H7 (cell line): ENCODE results near the gene BEX3. TPM values are rescaled to one million over a fixed set of nuclear protein-coding genes. Genes with fewer than 3 reads are reported as not detected.
"Not testable (repeated sequence)": the region's sequence is repeated elsewhere in the genome, so short reads cannot be mapped to it uniquely, and the experiment has no call there.

Experiments used
- DNase-seq: peaks from one replicate; pipeline ENCODE4 v3.0.0; 2012
- H3K27me3 ChIP-seq: 2 replicates; pipeline ENCODE4 v1.6.0; 2011; ENCODE audit warnings: mild to moderate bottlenecking, low read length; ENCODE audit not compliant: control insufficient read depth, insufficient read depth
- H3K36me3 ChIP-seq: replicated peaks from 2 replicates; pipeline ENCODE4 v1.5.1; 2011; ENCODE audit warnings: low read length; ENCODE audit not compliant: control insufficient read depth, insufficient read depth
- H3K4me3 ChIP-seq: 2 replicates; pipeline ENCODE4 v1.5.1; 2011; ENCODE audit warnings: low read depth, mild to moderate bottlenecking, control low read depth, low read length, moderate library complexity; ENCODE audit not compliant: insufficient read depth
- total RNA-seq: library from RNA; depleted of rRNA; stranded (reverse); fragments of >200 nt; shearing (Covaris generic); gene quantifications from 2 replicates; pipeline ENCODE4 v1.2.3, GENCODE V29; 2014

Gene BEX3
- total RNA-seq, 1 experiment from 2014 or later = 694 TPM

DNA sequence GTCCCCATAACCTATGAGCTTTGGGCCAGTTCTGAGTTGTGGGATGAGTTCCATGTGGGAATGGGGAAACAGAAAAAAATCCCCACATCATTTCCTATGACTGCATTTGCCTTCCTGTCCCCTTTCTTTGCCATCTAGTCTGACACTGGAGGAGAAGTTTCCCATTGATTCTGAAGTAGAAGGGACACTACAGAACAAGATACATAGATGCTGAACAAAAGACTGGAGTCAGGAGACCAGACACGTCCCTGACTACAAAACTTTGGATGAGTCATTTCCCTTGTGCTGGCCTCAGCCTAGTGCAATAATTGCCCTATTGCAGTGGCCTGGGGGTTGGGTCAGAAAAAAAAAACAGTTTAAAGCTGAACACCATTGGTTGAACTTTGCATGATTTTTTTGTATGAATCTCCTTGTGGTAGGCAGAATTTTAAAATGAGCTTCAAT is 22.1 kb downstream of the BEX3 start:
- Histone ChIP-seq H3K27me3 (peaks cover 7% of the 10 kb centered on the region), H3K36me3 (no peaks in the 10 kb centered on the region), H3K4me3 (no peak overlapping the region)
- no peak for DNase-seq

DNA sequence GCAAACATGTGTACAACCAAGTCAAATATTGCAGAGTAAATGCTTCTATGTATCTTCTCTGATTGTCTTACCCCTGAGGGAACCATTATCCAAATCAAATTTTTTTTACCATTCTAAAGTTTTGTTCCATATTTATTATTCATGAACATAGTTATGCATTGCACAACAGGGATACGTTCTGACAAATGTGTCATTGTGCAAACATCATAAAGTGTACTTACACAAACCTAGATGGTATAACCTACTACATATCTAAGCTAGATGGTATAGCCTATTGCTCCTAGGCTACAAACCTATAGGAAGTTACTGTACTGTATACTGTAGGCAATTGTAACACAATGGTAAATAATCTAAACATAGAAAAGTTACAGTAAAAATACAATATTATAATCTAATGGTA is 23.4 kb downstream of the BEX3 start:
- Histone ChIP-seq H3K27me3 (peaks cover 7% of the 10 kb centered on the region), H3K4me3 (no peak overlapping the region), H3K36me3 (no peaks in the 10 kb centered on the region)
- no peak for DNase-seq

DNA sequence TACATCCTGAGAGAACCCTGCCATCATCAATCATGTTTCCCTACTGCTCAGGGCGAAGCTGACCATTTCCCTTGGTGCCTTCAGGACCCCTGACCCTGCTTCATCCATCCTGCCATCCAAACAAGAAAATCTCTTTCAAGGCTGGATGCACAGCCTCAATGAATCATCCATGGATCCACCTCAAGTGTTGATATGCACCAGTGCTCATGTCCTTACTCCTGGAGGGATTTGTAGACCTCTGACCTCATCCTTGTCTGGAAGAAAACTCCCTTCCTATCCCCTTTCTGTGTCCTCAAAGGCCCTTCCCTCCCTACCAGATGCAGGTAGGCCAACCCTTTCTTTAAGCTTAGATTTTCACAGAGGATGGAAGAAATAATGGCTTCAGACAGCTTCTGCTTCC is 24.6 kb downstream of the BEX3 start:
- no peak for DNase-seq
- no peak overlapping the region for H3K4me3 ChIP-seq
- peaks cover 7% of the 10 kb centered on the region for H3K27me3 ChIP-seq
- H3K36me3 ChIP-seq = no peaks in the 10 kb centered on the region

DNA sequence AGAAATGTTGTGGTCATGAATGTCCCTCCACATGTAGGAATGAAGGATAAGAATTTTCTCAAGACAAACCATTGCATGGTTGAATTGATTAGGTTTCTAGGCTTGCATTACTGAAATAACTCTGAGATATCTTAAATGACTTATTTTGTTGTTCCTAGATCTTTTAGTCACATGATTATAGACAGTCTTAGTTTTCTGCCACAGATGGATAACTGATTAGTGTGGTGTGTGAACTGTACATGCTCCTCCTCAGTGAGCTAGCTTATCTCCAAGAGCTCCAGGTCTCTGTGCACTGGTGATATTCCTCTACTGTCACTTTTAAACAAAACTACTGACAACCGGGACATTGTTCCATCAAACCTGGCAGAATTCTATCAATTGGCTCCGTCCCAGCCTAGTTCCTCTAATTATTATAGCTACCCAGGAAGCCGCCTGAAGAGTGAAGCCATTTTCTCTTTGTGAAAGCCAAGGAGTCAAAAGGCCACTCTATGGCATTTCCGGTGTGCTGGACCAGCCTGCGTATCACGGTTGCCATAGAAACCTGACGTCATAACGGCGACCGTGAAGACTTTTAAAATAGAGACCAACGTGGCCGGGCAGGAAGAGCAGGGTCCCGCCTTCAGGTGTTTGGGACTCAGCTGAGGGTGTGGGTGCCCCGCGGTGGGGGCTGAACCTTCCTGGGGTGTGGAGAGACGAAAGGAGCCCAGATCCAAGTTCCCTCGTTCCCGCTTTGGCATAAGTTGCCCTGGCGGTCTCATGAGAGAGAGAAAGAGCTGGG is 28.1 kb downstream of the BEX3 start:
- DNase-seq = peak; percentile 59
- H3K36me3 ChIP-seq = no peaks in the 10 kb centered on the region; the same call in 1 of the 2 replicates
- peaks cover 7% of the 10 kb centered on the region for H3K27me3 ChIP-seq
- peak overlapping the region; percentile 68 for H3K4me3 ChIP-seq

DNA sequence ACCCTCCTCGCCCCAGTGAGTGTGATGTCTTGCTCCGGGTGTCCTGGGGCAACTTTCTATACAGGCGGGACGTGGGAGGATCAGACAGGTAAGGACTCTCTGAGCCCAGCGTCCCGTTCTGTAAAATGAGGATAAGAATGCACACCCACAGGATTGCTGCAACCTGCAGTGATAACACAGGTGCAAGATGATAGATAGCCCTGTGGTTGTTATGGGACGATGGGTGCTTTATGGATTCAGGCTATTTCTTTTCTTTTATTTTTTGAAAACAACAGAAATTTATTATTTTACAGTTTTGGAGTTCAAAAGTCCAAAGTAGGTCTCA is 28.6 kb downstream of the BEX3 start:
- H3K27me3 ChIP-seq = peaks cover 7% of the 10 kb centered on the region
- H3K4me3 ChIP-seq = peak overlapping the region; percentile 68
- no peaks in the 10 kb centered on the region; the same call in 1 of the 2 replicates for H3K36me3 ChIP-seq
- no peak for DNase-seq

DNA sequence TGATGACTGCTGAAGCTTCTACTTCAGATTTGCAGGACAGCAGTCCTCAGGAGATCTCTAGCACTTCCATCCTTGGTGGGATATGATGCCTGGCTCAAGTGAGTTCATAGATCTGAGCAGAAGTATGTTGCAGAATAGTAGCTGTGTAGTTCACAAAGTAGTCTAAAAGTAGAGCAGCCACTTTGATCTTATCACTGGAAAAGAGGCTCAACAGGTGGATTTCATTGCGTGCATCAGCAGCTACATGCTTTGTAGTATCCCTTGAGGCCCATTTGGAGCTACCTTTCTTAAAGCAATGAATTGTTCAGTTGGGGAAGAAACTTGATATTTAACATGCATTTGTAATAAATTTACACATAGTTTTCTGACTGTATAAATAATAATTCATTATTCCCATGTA is 29.9 kb downstream of the BEX3 start:
- DNase-seq = no peak
- no peak overlapping the region for H3K4me3 ChIP-seq
- H3K36me3 ChIP-seq = no peaks in the 10 kb centered on the region; the same call in 1 of the 2 replicates
- peaks cover 6% of the 10 kb centered on the region for H3K27me3 ChIP-seq

DNA sequence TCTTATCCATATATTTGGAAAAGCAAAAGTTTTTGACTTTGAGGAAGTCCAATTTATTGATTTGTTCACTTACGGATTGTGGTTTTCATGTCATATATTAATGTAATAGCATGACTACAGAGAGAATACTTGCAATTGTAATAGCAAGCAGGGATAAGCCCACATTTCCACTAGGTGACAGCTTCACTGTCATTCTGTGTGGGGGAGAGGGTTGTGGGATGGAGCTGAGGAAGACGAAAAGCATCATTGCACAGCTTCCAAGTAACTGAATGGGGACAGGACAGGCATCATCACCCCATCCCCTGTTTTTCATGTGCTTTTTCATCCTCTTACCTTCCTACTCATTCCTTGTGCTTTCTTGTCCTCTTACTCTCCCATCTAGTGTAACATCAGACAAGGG is 31.4 kb downstream of the BEX3 start:
- DNase-seq = no peak
- no peak overlapping the region for H3K4me3 ChIP-seq
- H3K27me3 ChIP-seq = no peaks in the 10 kb centered on the region; the same call in 1 of the 2 replicates
- H3K36me3 ChIP-seq = no peaks in the 10 kb centered on the region; the same call in 1 of the 2 replicates

DNA sequence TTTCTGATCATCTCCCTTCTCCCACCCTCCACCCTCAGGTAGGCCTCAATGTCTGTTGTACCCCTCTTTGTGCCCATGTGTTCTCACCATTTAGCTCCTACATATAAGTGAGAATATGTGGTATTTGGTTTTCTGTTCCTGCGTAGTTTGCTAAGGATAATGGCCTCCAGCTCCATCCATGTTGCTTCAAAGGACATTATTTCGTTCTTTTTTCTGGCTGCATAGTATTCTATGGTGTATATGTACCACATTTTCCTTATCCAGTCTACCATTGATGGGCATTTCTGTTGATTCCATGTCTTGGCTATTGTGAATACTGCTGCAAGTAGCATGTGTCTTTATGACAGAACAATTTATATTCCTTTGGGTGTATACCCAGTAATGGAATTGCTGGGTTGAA is 35.4 kb downstream of the BEX3 start:
- not testable (repeated sequence) for DNase-seq, H3K36me3 ChIP-seq, H3K4me3 ChIP-seq, H3K27me3 ChIP-seq

DNA sequence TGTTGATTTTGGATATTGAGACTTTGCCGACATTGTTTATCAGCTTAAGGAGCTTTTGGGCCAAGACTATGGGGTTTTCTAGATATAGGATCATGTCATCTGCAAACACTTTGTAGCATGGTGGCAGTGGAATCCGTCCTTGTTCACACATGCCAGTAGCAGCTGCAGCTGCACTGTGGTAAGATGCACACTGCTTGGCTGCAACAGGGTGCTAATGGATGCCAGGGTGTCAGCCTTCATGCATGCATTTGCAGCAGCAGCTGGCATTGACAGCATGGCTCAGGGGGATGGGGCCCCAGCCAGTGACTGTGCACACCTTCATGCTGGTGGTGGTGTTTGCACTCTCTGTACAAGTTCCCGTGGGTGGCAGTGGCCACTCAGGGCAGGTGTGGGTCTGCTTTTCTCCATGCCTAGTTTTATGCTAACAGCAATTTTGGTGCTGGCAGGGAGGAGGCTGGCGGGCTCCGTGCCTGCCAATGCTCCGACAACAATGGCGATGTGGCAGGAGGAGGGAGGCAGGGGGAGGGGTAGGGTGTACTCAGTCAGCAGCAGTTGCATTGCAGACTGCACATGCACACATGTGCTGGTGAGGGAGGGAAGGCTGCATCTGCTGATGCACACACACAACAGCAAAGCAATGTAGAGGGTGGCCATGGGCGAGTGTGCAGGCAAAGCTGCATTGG is 37.5 kb downstream of the BEX3 start:
- Histone ChIP-seq H3K4me3 (no peak overlapping the region), H3K36me3 (no peaks in the 10 kb centered on the region; the same call in 1 of the 2 replicates), H3K27me3 (no peaks in the 10 kb centered on the region)
- DNase-seq = no peak

DNA sequence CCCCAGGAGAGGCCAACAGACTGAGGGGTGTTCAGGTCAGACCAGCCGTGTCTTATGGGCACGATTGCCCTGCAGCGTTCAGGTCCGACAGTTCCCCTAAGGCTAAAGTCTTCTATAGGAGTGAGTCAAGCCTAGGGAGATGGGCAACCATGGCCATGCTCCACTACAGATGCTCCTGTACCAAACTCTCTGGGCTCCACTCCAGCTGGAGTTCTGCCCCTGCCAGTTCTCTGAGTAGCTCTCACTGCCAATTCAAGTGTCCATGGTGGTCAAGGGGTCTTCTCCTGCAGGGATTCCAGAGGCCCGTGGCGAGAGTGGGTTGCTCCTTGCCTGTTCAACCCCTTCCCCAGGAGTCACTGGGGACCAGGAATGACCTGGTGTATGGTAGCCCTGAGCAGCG is 38.2 kb downstream of the BEX3 start:
- Histone ChIP-seq H3K4me3 (no peak overlapping the region), H3K36me3 (no peaks in the 10 kb centered on the region; the same call in 1 of the 2 replicates), H3K27me3 (no peaks in the 10 kb centered on the region)
- no peak for DNase-seq

DNA sequence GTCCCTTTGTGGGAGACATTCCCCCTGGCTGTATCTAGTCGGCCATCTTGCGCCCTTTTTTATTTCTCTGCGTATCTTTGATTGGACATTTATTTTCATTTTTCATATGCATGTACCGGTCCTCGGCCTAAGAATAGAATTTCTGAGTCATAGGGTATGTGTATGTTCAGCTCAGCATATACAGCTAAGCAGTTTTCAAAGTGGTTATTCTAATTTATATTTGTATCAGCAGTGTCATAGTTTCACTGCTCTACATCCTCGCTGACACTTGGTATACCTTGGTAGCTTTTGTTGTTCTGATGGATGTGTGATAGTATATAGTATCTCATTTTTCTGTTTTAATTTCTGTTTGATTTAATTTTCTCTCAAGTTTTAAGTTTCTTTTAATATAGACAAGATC is 38.7 kb downstream of the BEX3 start:
- Histone ChIP-seq H3K27me3 (no peaks in the 10 kb centered on the region), H3K4me3 (no peak overlapping the region), H3K36me3 (no peaks in the 10 kb centered on the region; the same call in 1 of the 2 replicates)
- no peak for DNase-seq

DNA sequence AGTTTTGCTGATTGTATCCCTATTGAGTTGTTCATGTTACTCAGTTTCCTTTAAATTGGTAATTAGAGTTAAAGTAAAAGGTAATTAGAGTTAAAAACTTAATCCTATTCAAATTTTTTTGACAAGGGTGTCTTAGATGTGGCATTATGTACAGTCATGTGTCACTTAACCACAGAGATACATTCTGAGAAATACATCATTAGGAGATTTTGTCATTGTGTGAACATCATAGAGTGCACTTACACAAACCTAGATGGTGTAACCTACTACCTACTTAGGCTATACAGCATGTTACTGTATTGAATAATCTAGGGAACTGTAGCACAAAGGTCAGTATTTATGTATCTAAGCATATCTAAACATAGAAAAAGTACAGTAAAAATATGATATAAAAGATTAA is 39.2 kb downstream of the BEX3 start:
- H3K27me3 ChIP-seq = no peaks in the 10 kb centered on the region
- no peak for DNase-seq
- no peak overlapping the region for H3K4me3 ChIP-seq
- H3K36me3 ChIP-seq = no peaks in the 10 kb centered on the region; the same call in 1 of the 2 replicates

DNA sequence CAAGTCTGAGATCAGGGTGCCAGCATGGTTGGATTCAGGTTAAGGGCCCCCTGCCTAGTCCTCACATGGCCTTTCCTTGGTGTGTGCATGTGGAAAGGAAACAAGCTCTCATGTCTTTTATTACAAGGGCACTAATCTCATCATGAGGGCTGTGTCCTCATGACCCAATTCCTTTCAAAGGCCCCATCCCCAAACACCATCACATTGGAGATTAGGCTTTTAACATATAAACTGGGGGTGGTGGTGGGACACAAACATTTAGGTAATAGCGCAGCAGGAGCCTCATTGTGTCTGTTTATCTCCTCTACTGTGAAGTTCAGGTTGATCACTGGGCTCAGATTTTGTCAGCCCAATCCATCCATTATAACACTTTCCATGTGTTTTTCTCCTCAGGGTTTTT is 41.0 kb downstream of the BEX3 start:
- Histone ChIP-seq H3K4me3 (no peak overlapping the region), H3K36me3 (no peaks in the 10 kb centered on the region), H3K27me3 (no peaks in the 10 kb centered on the region)
- peak; percentile 57 for DNase-seq

DNA sequence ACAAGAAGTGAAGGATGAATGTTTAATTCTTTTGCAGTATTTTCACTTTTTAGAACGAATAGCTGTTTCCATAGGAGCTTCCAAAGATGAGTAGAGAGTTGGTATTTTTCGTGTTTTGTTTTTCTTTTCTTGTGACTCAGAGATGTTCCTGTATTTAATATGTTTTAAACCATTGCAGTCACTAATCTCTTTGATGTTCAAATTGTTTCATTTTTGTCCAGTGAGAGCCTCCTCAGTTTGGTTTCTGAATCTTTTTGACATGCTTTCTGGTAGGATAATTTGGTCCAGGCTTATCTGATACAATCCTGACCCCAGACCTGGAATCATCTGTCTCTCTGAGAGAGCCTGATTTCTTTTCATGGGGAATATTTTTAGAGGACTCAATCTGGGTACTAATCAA is 41.6 kb downstream of the BEX3 start:
- DNase-seq = no peak
- no peaks in the 10 kb centered on the region for H3K36me3 ChIP-seq
- H3K4me3 ChIP-seq = no peak overlapping the region
- H3K27me3 ChIP-seq = no peaks in the 10 kb centered on the region

DNA sequence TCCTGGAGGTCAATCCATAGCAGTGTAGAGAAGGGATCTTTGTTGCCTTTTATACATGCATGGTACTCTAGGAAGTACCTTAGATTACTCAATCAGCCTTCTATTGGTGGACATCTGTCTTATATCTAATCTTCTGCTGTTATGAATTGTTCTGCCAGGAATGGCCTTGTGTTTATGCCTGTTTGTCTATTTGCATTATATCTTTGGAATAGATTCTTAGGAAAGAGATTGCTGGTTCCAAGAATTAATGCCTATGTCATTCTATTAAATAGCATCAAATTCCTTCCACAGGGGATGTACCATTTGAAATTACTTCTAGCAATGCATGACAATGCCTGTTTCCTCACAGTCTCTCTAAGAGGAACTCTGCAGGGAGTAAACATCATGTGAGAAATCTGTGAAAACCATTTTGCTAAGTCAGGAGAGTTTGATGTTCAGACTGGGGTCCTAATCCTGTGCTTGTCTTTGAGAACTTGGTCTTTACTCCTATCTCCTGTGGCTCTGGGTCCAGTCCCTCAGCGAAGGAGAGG is 42.5 kb downstream of the BEX3 start:
- Histone ChIP-seq H3K4me3 (no peak overlapping the region), H3K36me3 (no peaks in the 10 kb centered on the region), H3K27me3 (no peaks in the 10 kb centered on the region)
- no peak for DNase-seq
